GM12892 (cell line): ENCODE results near the gene DNAJC12.
A peak's percentile ranks its signal among the peaks of the same experiment; 100 is the strongest.
"Not testable (repeated sequence)": the region's sequence is repeated elsewhere in the genome, so short reads cannot be mapped to it uniquely, and the experiment has no call there.

ENCODE experiments used
- DNase-seq: peaks from one replicate; pipeline ENCODE4 v3.0.0; 2011; ENCODE audit not compliant: insufficient read length
- FAIRE-seq: peaks from 2 replicates; lab custom pipeline; 2011; peaks lifted over from hg19 to GRCh38; lab: Jason Lieb, UNC
- POLR2A ChIP-seq: IDR thresholded peaks from 2 replicates; pipeline ENCODE4 v1.6.1; 2011; ENCODE audit warnings: low read depth, low read length, control low read depth
- POLR2AphosphoS5 ChIP-seq: IDR thresholded peaks from 2 replicates; pipeline ENCODE4 v1.6.1; 2011; ENCODE audit warnings: low read depth, low read length, control low read depth
- TAF1 ChIP-seq: IDR thresholded peaks from 2 replicates; pipeline ENCODE4 v1.6.1; 2011; ENCODE audit warnings: low read depth, mild to moderate bottlenecking, control low read depth, low read length, borderline replicate concordance

DNAJC12 gene

GRCh38 chr10:67784474-67784873 lies 53.5 kb downstream of the DNAJC12 start:
- FAIRE-seq (no peak), DNase-seq (no peak)
- no peak for TF ChIP-seq TAF1
- TF ChIP-seq POLR2A, result no peak
- no peak for TF ChIP-seq POLR2AphosphoS5

- TF ChIP-seq TAF1 (no peak), POLR2AphosphoS5 (no peak), POLR2A (no peak)
- no peak for DNase-seq
- FAIRE-seq, result no peak
These were observed 54.2 kb downstream of the DNAJC12 start for GRCh38 chr10:67783606-67784294.

- FAIRE-seq (no peak), DNase-seq (no peak)
- TF ChIP-seq TAF1, result no peak
- no peak for TF ChIP-seq POLR2A
- no peak for TF ChIP-seq POLR2AphosphoS5
These were observed 55.5 kb downstream of the DNAJC12 start for GRCh38 chr10:67782530-67782929.

- FAIRE-seq (no peak), DNase-seq (no peak)
These were observed 57.0 kb downstream of the DNAJC12 start for GRCh38 chr10:67780759-67781538.

GRCh38 chr10:67780204-67780621 lies 57.8 kb downstream of the DNAJC12 start:
- DNase-seq, FAIRE-seq: not testable (repeated sequence)

More at GRCh38 chr10:67780759-67781538, 57.0 kb downstream of the DNAJC12 start:
- TF ChIP-seq TAF1 (no peak), POLR2A (no peak), POLR2AphosphoS5 (no peak)

- FAIRE-seq (peak; percentile 86), DNase-seq (no peak)
- TF ChIP-seq POLR2A (no peak), TAF1 (no peak), POLR2AphosphoS5 (no peak)
These were observed 58.4 kb downstream of the DNAJC12 start for GRCh38 chr10:67779465-67780203.

GRCh38 chr10:67776371-67776770 lies 61.6 kb downstream of the DNAJC12 start:
- FAIRE-seq (no peak), DNase-seq (no peak)
- no peak for TF ChIP-seq POLR2AphosphoS5

- FAIRE-seq (no peak), DNase-seq (no peak)
- TF ChIP-seq POLR2A (no peak), POLR2AphosphoS5 (no peak)
These were observed 62.7 kb downstream of the DNAJC12 start for GRCh38 chr10:67775279-67775678.

- DNase-seq, result no peak
- TF ChIP-seq POLR2AphosphoS5, result no peak
- no peak for TF ChIP-seq TAF1
- TF ChIP-seq POLR2A, result no peak
- peak; percentile 95 for FAIRE-seq
These were observed 65.0 kb downstream of the DNAJC12 start for GRCh38 chr10:67772894-67773511.

GRCh38 chr10:67772151-67772550 lies 65.8 kb downstream of the DNAJC12 start:
- no peak for TF ChIP-seq TAF1
- no peak for TF ChIP-seq POLR2A
- no peak for TF ChIP-seq POLR2AphosphoS5
- FAIRE-seq (no peak), DNase-seq (no peak)

- no peak for DNase-seq
- TF ChIP-seq POLR2AphosphoS5, result no peak
- FAIRE-seq, result peak; percentile 81
These were observed 66.8 kb downstream of the DNAJC12 start for GRCh38 chr10:67771200-67771599.
